ENCODE data around the gene TP53AIP1.

DNA sequence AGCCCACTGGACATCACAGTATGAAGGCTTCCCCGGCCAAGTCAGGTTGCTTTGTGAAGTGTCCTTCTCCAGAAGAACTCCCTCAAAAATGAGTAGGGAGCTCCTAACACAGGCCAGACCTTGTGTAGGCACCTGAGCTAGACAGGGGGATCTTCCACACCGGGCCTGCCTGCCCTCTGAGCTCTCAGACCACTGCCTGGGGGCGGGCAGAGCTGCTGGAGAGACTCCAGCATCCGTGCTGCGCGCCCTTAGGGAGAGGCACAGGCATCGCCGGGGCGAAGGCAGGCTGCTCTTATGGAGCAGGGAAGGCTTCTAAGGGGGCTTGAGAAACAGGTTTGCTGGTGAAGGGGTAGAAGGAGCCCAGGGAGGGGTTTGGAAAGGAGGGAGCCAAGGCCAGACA, 47.1 kb downstream of the TP53AIP1 start:
- TF ChIP-seq, protein P1, sequence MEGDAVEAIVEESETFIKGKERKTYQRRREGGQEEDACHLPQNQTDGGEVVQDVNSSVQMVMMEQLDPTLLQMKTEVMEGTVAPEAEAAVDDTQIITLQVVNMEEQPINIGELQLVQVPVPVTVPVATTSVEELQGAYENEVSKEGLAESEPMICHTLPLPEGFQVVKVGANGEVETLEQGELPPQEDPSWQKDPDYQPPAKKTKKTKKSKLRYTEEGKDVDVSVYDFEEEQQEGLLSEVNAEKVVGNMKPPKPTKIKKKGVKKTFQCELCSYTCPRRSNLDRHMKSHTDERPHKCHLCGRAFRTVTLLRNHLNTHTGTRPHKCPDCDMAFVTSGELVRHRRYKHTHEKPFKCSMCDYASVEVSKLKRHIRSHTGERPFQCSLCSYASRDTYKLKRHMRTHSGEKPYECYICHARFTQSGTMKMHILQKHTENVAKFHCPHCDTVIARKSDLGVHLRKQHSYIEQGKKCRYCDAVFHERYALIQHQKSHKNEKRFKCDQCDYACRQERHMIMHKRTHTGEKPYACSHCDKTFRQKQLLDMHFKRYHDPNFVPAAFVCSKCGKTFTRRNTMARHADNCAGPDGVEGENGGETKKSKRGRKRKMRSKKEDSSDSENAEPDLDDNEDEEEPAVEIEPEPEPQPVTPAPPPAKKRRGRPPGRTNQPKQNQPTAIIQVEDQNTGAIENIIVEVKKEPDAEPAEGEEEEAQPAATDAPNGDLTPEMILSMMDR (conservative IDR thresholded peaks at IDR 0.05) = no peak
- no peak for TF ChIP-seq ZFX (IDR thresholded peaks at IDR 0.05)
